GM03348 (cell line): Measurements from ENCODE around the gene NPAS3.
A peak's percentile ranks its signal among the peaks of the same experiment; 100 is the strongest.

Source experiments
- DNase-seq: peaks from one replicate; pipeline ENCODE4 v3.0.0; 2012; ENCODE audit warnings: low spot score

The NPAS3 gene

GRCh38 chr14:33184587-33184986, 245.9 kb downstream of the NPAS3 start:
- peak; percentile 5 for DNase-seq

- DNase-seq = no peak
These were observed 248.0 kb downstream of the NPAS3 start for GRCh38 chr14:33186656-33187055.

DNA sequence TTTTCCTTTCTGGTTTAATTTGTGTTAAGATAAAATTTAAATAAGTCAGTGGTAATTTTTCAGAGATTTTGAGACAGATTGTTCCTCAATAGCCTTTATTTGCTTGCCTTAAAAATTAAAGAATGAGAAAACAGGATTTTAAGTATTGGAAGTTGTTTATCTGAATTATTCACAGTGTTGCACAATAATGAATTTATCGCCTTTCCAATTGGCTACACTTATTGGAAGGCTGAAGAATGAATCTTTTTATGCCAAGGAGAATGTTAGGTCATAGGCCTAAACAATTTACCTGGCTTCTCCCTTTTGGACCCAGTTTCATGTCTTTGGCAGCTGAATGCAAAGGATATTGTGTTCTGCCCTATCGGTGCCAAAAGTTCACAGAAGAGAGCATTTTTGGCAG, 250.2 kb downstream of the NPAS3 start:
- DNase-seq = no peak

DNA sequence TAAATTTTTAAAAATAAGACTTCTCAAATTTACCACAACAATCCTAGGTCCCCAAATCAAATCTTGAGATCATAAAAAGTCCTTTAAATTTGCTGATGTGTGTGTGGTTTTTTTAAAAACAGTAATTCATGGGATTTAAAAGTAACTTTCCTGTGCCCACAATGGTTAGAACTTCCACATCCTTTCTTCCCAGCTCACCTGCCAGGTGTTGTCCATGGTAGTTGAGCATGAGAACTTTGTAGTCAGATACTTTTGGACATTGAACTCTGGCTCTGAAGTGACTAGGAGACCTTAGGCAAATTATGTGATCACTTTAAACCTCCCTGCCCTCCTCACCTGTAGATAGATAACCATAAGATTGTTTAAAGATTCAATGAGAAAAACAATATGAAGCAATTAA, 253.2 kb downstream of the NPAS3 start:
- no peak for DNase-seq

GRCh38 chr14:33194551-33194950, 255.9 kb downstream of the NPAS3 start:
- DNase-seq = no peak

GRCh38 chr14:33198684-33199083, 260.0 kb downstream of the NPAS3 start:
- no peak for DNase-seq

- no peak for DNase-seq
These were observed 262.4 kb downstream of the NPAS3 start for GRCh38 chr14:33201116-33201515.

GRCh38 chr14:33206981-33207380, 268.3 kb downstream of the NPAS3 start:
- no peak for DNase-seq

GRCh38 chr14:33207467-33208017, 268.9 kb downstream of the NPAS3 start:
- no peak for DNase-seq

- DNase-seq = peak; percentile 17
These were observed 271.6 kb downstream of the NPAS3 start for GRCh38 chr14:33210311-33210710.

GRCh38 chr14:33218026-33218425, 279.3 kb downstream of the NPAS3 start:
- DNase-seq = no peak

DNA sequence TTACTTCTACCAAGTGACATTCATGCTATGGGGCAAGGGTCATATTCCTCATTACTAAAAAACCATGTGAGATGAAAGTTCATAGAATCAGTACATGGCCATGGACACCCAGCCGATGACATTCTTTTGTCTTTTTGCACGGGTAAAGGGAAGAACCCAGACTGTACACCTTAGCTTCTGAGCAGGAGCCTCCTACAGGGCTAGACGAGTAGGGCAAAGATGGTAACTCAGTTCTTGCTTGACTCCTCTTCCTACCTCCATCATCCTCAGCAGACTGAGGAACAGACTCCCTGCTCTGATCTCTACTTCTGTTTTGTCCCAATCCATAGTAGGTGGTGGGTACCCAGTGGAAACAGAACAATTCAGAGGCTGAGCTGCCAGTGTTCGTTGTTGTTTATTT, 281.3 kb downstream of the NPAS3 start:
- no peak for DNase-seq

DNA sequence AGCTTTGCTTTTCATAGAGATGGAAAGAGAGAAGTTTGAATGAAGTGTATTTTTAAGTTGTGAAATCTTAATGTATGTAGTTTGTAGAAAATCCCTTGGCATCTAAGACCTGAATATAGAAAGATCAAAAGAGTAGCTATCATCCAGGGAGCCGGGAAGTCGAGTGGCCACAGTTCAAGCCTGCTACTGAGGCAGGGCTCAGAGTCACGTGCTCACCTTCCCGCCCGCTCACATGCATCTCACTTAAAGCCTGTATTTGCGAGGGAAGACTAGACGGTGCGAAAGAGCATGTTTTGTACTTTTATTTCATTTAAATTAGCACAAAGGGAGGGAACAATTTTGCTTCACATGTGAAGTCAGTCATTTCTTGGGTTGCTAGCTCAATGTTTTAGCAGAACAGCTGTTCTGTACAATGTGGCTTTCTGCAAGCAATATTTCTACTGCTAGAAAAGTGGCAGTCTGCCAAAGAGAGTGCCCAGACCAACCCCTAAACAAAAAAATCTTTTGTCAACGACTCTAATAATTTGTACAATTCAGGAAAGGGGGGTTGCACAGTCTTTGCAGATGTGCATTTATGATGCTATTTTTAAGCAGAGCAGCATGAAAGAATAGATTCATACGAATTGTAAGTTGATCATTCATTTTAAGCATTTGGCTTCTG, 290.7 kb downstream of the NPAS3 start:
- no peak for DNase-seq

GRCh38 chr14:33230021-33230420, 291.3 kb downstream of the NPAS3 start:
- no peak for DNase-seq

DNA sequence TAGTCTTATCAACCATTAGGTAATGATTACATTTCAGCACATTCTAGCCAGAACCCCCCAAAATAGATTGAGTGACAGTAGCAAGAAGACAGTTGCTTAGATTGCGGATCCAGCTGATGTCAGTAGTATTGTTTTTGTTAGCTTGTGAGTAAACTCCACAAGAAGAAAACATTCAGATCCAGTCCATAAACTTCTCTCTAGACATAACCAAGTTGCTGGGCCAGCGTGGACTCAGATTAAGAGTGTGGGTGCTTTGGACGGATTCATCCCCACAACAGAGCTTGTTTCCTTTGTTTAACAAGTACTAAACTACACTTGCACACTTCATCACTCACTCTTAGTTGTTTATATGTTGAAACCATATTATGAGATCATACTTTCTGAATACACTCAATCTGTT, 293.4 kb downstream of the NPAS3 start:
- no peak for DNase-seq

DNA sequence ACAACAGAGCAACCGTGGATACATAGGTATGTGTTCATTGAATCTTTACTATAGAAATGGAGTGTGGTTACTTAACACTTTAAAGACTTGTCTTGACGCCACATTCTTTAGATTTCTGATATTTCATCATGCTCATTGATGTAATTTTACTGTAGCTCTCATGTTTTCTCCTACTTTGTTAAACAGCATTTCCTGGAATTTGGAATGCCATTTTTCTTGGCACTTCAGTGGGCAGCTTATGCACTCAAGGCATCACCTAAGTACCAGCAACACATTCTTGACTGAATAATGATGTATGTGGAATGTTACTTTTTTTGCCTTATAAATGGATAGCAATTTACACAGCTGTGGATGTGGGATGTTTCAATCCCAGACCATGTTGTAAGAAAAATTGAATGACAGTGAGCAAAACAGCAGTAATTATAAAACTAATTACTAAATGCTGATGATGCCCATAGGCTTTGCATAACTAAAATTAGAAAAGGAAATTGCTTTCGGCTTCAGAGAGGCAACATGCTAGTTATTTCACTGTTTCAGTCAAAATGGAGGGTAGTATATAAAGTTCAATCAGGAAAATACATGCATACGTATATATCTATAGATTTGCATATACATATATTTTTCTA, 298.5 kb downstream of the NPAS3 start:
- DNase-seq = no peak

DNA sequence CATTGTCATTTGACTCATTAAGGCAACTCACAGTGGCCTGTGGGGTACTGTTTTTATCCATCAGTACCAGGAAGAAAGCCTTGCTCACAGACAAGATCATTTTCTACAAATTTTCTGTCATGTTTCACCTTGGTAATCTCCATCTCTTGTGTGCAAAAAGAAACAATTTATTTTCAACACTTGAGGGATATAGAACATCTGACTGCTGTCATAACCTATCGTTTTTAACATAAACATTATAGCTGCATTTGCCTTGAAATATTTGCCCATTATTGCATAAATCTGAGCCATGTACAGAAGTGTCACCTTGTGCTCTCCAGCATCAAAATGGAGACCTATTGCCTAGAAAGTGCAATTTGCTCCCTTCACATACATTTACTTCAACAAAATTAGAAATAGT, 300.8 kb downstream of the NPAS3 start:
- no peak for DNase-seq

- DNase-seq = no peak
These were observed 301.8 kb downstream of the NPAS3 start for GRCh38 chr14:33240466-33240865.

GRCh38 chr14:33241331-33241730, 302.7 kb downstream of the NPAS3 start:
- no peak for DNase-seq

DNA sequence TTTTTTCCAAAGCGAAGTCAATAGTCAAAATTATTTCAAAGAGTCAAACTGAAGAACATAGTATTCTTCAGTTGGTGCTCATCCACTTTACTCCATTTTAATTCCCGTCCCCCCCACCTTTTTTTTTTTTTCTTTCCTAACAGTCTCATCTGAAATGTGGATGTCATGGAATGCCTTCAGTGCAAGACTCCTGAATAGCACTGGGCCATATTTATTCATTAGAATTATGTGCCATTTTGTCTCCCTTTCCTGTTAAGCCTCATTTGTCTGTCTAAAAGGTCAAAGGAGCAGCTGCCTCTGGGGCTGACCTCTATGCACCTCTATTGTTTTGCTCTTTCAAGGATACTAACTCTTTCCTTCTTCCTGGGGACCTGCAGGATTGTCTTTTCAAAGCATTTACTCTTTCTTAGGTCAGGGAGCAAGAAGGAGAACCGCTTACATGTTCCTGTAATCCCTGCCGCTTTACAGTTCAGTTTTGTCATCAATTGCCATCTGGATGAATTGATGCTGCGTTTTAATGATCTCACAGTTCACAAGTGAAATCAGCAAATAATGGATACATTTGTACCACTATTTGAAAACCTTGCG, 310.6 kb downstream of the NPAS3 start:
- DNase-seq = no peak

DNA sequence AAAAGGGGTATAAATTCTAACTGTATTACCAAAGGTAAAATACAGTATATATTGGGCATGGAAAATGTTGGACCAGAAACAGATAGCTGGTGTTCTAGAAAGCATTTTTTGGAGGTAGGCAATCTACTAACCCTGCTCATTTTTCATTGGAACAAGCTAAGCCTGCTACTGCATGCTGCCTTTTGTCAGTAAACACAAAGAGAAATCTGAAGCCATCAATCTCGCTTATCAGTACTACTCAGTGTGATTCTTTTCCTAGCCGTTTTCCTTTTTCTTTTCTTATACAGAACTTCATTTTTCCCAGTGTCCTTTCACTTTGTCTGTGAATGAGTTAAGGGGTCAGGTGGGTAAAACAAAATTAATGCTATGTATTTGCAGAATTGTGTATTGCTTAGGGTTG, 312.3 kb downstream of the NPAS3 start:
- DNase-seq = no peak

GRCh38 chr14:33254342-33254741, 315.7 kb downstream of the NPAS3 start:
- no peak for DNase-seq

GRCh38 chr14:33254861-33255395, 316.2 kb downstream of the NPAS3 start:
- DNase-seq = no peak
